ENCODE data around the gene SWT1. TPM values are rescaled to one million over a fixed set of nuclear protein-coding genes. Genes with fewer than 3 reads are reported as not detected.
"Not testable (repeated sequence)": the region's sequence is repeated elsewhere in the genome, so short reads cannot be mapped to it uniquely, and the experiment has no call there.

SWT1 gene
- total and polyA plus RNA-seq, 2 experiments from 2014 or later, result 3.4 to 9.5 TPM

DNA sequence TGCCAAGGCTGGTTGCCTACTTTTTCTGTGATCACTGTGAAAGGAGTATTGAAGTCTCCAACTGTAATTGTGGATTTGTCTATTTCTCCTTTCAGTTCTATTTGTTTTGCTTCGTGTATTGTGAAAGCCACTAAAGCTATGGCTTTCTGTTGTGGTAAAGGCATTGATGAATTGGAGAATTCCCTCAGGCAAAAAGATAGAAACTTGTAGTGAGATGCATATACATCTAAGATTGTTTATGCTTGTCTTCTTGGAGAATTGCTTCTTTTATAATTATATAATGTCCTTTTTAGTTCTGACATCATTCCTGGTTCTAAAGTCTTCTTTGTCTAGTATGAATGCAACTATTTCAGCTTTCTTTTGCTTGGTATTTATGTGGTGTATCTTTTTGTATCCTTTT lies 36.8 kb downstream of the SWT1 start:
- Histone ChIP-seq H4K20me1 (ENCODE audit: insufficient read depth, poor library complexity, severe bottlenecking) (no peaks in the 10 kb centered on the region), H3K9me3 (ENCODE audit: low read depth) (peaks cover 4% of the 10 kb centered on the region), H3K4me1 (ENCODE audit: insufficient read depth) (no peaks in the 10 kb centered on the region), H3K4me2 (no peak overlapping the region), H3K4me3 (no peak overlapping the region), H3K9me2 (replicated peaks; ENCODE audit: insufficient read depth) (no peaks in the 10 kb centered on the region), H2AFZ (no peak overlapping the region), H3K79me2 (no peaks in the 10 kb centered on the region), H3K27ac (no peak overlapping the region), H3K36me3 (replicated peaks; ENCODE audit: insufficient read depth, low read depth) (peaks cover 5% of the 10 kb centered on the region), H3K27me3 (no peaks in the 10 kb centered on the region)
- 85% methylated on average over 1 of the region's 1 CpG for WGBS (ENCODE audit: low lambda C conversion rate, missing lambda C conversion rate)
- TF ChIP-seq EZH2phosphoT487 (IDR thresholded peaks at IDR 0.05; ENCODE audit: low read depth, severe bottlenecking, unreplicated experiment) (no peak), EZH2 (IDR thresholded peaks at IDR 0.05; ENCODE audit: borderline replicate concordance) (no peak)
- TF ChIP-seq, protein P1, sequence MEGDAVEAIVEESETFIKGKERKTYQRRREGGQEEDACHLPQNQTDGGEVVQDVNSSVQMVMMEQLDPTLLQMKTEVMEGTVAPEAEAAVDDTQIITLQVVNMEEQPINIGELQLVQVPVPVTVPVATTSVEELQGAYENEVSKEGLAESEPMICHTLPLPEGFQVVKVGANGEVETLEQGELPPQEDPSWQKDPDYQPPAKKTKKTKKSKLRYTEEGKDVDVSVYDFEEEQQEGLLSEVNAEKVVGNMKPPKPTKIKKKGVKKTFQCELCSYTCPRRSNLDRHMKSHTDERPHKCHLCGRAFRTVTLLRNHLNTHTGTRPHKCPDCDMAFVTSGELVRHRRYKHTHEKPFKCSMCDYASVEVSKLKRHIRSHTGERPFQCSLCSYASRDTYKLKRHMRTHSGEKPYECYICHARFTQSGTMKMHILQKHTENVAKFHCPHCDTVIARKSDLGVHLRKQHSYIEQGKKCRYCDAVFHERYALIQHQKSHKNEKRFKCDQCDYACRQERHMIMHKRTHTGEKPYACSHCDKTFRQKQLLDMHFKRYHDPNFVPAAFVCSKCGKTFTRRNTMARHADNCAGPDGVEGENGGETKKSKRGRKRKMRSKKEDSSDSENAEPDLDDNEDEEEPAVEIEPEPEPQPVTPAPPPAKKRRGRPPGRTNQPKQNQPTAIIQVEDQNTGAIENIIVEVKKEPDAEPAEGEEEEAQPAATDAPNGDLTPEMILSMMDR (IDR thresholded peaks at IDR 0.05; ENCODE audit: poor library complexity), result no peak
- no peak for DNase-seq (ENCODE audit: low spot score)

DNA sequence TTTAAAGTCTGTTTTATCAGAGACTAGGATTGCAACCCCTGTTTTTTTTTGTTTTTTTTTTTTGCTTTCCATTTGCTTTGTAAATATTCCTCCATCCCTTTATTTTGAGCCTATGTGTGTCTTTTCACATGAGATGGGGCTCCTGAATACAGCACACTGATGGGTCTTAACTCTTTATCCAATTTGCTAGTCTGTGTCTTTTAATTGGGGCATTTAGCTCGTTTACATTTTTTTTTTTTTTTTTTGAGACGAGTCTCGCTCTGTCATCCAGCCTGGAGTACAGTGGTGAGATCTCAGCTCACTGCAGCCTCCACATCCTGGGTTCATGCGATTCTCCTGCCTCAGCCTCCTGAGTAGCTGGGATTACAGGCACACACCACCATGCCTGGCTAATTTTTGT lies 41.7 kb downstream of the SWT1 start:
- not testable (repeated sequence) for H3K27me3 ChIP-seq; H3K4me1 ChIP-seq (ENCODE audit: insufficient read depth); H4K20me1 ChIP-seq (ENCODE audit: insufficient read depth, poor library complexity, severe bottlenecking); H3K4me2 ChIP-seq; H3K4me3 ChIP-seq; H2AFZ ChIP-seq; H3K27ac ChIP-seq; H3K9me3 ChIP-seq (ENCODE audit: low read depth); H3K79me2 ChIP-seq; H3K9me2 ChIP-seq (replicated peaks; ENCODE audit: insufficient read depth); DNase-seq (ENCODE audit: low spot score); H3K36me3 ChIP-seq (replicated peaks; ENCODE audit: insufficient read depth, low read depth)
- WGBS (ENCODE audit: low lambda C conversion rate, missing lambda C conversion rate), result 96% methylated on average over 4 of the region's 4 CpGs

DNA sequence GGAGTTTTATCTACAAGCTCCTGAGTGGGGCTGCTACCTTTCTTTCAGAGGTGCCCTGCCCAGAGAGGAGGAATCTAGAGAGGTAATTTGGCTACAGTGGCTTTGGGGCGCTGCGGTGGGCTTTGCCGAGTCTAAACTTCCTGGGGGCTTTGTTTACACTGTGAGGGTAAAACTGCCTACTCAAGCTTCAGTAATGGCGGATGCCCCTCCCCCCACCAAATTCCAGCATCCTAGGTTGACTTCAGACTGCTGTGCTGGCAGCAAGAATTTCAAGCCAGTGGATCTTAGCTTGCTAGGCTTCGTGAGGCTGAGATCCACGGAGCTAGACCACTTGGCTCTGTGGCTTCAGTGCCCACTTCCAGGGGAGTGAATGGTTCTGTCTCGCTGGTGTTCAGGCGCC lies 43.9 kb downstream of the SWT1 start:
- H3K36me3 ChIP-seq (replicated peaks; ENCODE audit: insufficient read depth, low read depth), result peaks cover 5% of the 10 kb centered on the region

DNA sequence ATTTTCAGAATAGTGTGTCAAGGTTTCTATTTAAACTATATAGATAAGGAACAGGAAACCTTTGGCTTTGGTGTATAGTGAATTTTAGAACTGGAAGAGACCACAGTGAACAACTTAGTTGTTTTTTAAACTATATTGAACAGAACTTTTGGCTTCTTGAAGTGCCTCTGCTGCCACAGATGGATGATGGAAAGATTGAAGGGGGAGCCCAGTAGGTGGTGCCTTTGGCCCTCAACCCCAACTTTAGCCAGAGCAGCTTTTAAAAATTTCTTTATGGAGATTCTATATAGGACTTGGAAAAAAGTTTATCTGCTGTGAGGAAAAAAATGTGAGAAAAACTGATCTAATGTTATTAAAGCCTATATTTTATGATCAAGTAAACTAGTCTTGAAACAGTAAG lies 50.2 kb downstream of the SWT1 start:
- Histone ChIP-seq H3K79me2 (no peaks in the 10 kb centered on the region), H3K4me1 (ENCODE audit: insufficient read depth) (no peaks in the 10 kb centered on the region), H3K9me2 (replicated peaks; ENCODE audit: insufficient read depth) (no peaks in the 10 kb centered on the region), H3K9me3 (ENCODE audit: low read depth) (no peaks in the 10 kb centered on the region), H3K4me3 (no peak overlapping the region), H4K20me1 (ENCODE audit: insufficient read depth, poor library complexity, severe bottlenecking) (no peaks in the 10 kb centered on the region), H3K36me3 (replicated peaks; ENCODE audit: insufficient read depth, low read depth) (no peaks in the 10 kb centered on the region), H3K4me2 (no peak overlapping the region), H3K27ac (no peak overlapping the region), H2AFZ (no peak overlapping the region), H3K27me3 (no peaks in the 10 kb centered on the region)
- no peak for TF ChIP-seq EZH2 (IDR thresholded peaks at IDR 0.05; ENCODE audit: borderline replicate concordance)
- TF ChIP-seq, protein P1 (IDR thresholded peaks at IDR 0.05; ENCODE audit: poor library complexity), result no peak
- no peak for TF ChIP-seq EZH2phosphoT487 (IDR thresholded peaks at IDR 0.05; ENCODE audit: low read depth, severe bottlenecking, unreplicated experiment)
- no peak for DNase-seq (ENCODE audit: low spot score)

More for the DNA sequence above, 43.9 kb downstream of the SWT1 start:
- no peak overlapping the region for H2AFZ ChIP-seq
- H4K20me1 ChIP-seq (ENCODE audit: insufficient read depth, poor library complexity, severe bottlenecking), result no peaks in the 10 kb centered on the region
- no peaks in the 10 kb centered on the region for H3K79me2 ChIP-seq
- no peaks in the 10 kb centered on the region for H3K27me3 ChIP-seq
- H3K9me2 ChIP-seq (replicated peaks; ENCODE audit: insufficient read depth), result no peaks in the 10 kb centered on the region
- no peaks in the 10 kb centered on the region for H3K4me1 ChIP-seq (ENCODE audit: insufficient read depth)
- no peak overlapping the region for H3K4me2 ChIP-seq
- no peak overlapping the region for H3K4me3 ChIP-seq
- 95% methylated on average over 8 of the region's 8 CpGs for WGBS (ENCODE audit: low lambda C conversion rate, missing lambda C conversion rate)
- H3K27ac ChIP-seq, result no peak overlapping the region
- peaks cover 4% of the 10 kb centered on the region for H3K9me3 ChIP-seq (ENCODE audit: low read depth)
- TF ChIP-seq EZH2 (IDR thresholded peaks at IDR 0.05; ENCODE audit: borderline replicate concordance) (no peak), EZH2phosphoT487 (IDR thresholded peaks at IDR 0.05; ENCODE audit: low read depth, severe bottlenecking, unreplicated experiment) (no peak)
- TF ChIP-seq, protein P1 (IDR thresholded peaks at IDR 0.05; ENCODE audit: poor library complexity), result no peak
- DNase-seq (ENCODE audit: low spot score), result no peak
